GM12878 (cell line): ENCODE results near the gene SLIT1. TPM values are rescaled to one million over a fixed set of nuclear protein-coding genes. Genes with fewer than 3 reads are reported as not detected.

ENCODE experiments used
- ATAC-seq: fragments of 200-7000 bp; cut with Tn5 transposase; 3 replicates; pipeline ENCODE4 v1.9.1; 2020; ENCODE audit warnings: mild to moderate bottlenecking, moderate library complexity
- BruUV-seq: library from RNA; stranded (reverse); fragments of 400-500 nt; replicated peaks from 2 replicates; lab custom pipeline; 2021; lab: Mats Ljungman, UMichigan
- CTCF ChIA-PET: fragments of 300-600 bp; sonication (Branson Sonifier 250); formaldehyde crosslinking; extraction: SDS; loops from one replicate; lab custom pipeline; 2021; ENCODE audit warnings: inconsistent platforms; lab: Yijun Ruan, JAX
- POLR2A ChIA-PET: fragments of 350-600 bp; formaldehyde crosslinking; extraction: SDS; loops from one replicate; lab custom pipeline; 2021; ENCODE audit warnings: inconsistent platforms; lab: Charles Lee
- RAD21 ChIA-PET: fragments of 300-600 bp; sonication (Branson Sonifier 250); formaldehyde crosslinking; loops from one replicate; lab custom pipeline; 2023; ENCODE audit warnings: antibody characterized with exemption; ENCODE audit not compliant: unreplicated experiment; lab: Charles Lee
- SMC1A ChIA-PET: fragments of 300-600 bp; sonication (Branson Sonifier 250); formaldehyde crosslinking; loops from one replicate; lab custom pipeline; 2023; ENCODE audit not compliant: unreplicated experiment, uncharacterized antibody; lab: Charles Lee
- DNase-seq: peaks from one replicate; pipeline ENCODE4 v3.0.0-alpha.2; 2011; ENCODE audit warnings: low read depth, low spot score
- FAIRE-seq: peaks from 3 replicates; lab custom pipeline; 2011; peaks lifted over from hg19 to GRCh38; lab: Jason Lieb, UNC
- H2AFZ ChIP-seq: 2 replicates; pipeline ENCODE4 v1.6.0; 2011; ENCODE audit warnings: low read depth, low read length, control low read depth; ENCODE audit not compliant: control insufficient read depth
- H3K27ac ChIP-seq: 2 replicates; pipeline ENCODE4 v1.5.1; 2011; ENCODE audit warnings: control low read depth; ENCODE audit not compliant: control insufficient read depth, insufficient read depth
- H3K27me3 ChIP-seq, 2 experiments: replicated peaks in 1 of 2; 2 replicates each; pipeline versions ENCODE4 v1.6.0 to v1.6.1; 2011; ENCODE audit warnings: low read length in 1 of 2; ENCODE audit not compliant: control insufficient read depth in 2 of 2, insufficient read depth in 2 of 2
- H3K36me3 ChIP-seq, 2 experiments: 2 replicates each; pipeline ENCODE4 v1.5.1; 2011; ENCODE audit warnings: low read length in 1 of 2; ENCODE audit not compliant: control insufficient read depth in 2 of 2, insufficient read depth in 2 of 2
- H3K4me1 ChIP-seq: 2 replicates; pipeline ENCODE4 v1.6.1; 2011; ENCODE audit warnings: mild to moderate bottlenecking, low read length, moderate library complexity, mixed read lengths; ENCODE audit not compliant: control insufficient read depth, insufficient read depth
- H3K4me2 ChIP-seq: 2 replicates; pipeline ENCODE4 v1.6.0; 2011; ENCODE audit warnings: control low read depth; ENCODE audit not compliant: control insufficient read depth, insufficient read depth
- H3K4me3 ChIP-seq: fragments of 200-600 bp; sonication (generic); 2 replicates; pipeline ENCODE4 v1.5.1; 2016
- H3K79me2 ChIP-seq: 2 replicates; pipeline ENCODE4 v1.6.0; 2011; ENCODE audit warnings: low read length; ENCODE audit not compliant: control insufficient read depth, insufficient read depth
- H3K9ac ChIP-seq: 2 replicates; pipeline ENCODE4 v1.8.0; 2011; ENCODE audit warnings: low read length, control low read depth, mixed read lengths; ENCODE audit not compliant: control insufficient read depth, insufficient read depth
- H3K9me3 ChIP-seq: replicated peaks from 3 replicates; pipeline ENCODE4 v1.5.1; 2011; ENCODE audit warnings: mild to moderate bottlenecking, low read length; ENCODE audit not compliant: control insufficient read depth, insufficient read depth
- H4K20me1 ChIP-seq: 2 replicates; pipeline ENCODE4 v1.6.0; 2011; ENCODE audit not compliant: control insufficient read depth, insufficient read depth
- USF2 ChIP-seq: IDR thresholded peaks from 2 replicates; pipeline ENCODE4 v1.6.1; 2011; ENCODE audit warnings: low read depth, low read length, improper control_type of control experiment, borderline replicate concordance
- ZNF24 ChIP-seq: fragments of 450-650 bp; IDR thresholded peaks from 2 replicates; pipeline ENCODE4 v1.6.1; 2017; ENCODE audit warnings: antibody characterized with exemption, mild to moderate bottlenecking
- WGBS: methylation state at CpG from one replicate; pipeline ENCODE4 v1.1.6; 2016; ENCODE audit warnings: low lambda C conversion rate; ENCODE audit not compliant: insufficient replicate concordance, insufficient coverage; ENCODE audit errors: missing lambda C conversion rate; 5-methylcytosine and 5-hydroxymethylcytosine counted together
- in situ Hi-C: fragments of 300-500 bp; cut with MboI; formaldehyde crosslinking; loops from 9 replicates; pipeline ENCODE4 v1.14.3; 2018; ENCODE audit warnings: mixed read lengths
- intact Hi-C: fragments of 100-400 bp; cut with micrococcal nuclease; formaldehyde crosslinking; loops from one replicate; pipeline ENCODE4 v1.14.2; 2022; ENCODE audit not compliant: unreplicated experiment
- polyA plus RNA-seq, 11 experiments: library from polyadenylated mRNA; depleted of rRNA in 4 of 11; unstranded in 6 of 11; stranded (reverse) in 5 of 11; fragments of >200 nt; fragmentation: Nextera tagmentation in 4 of 11; fragmentation: Illumina TruSeq in 1 of 11; extraction: Ambion mirVana in 4 of 11; extraction: Trizol in 1 of 11; gene quantifications; 1 replicate in 1 of 11; 2 replicates in 10 of 11; pipeline versions ENCODE4 v1.2.1 to v1.2.3, GENCODE V29; 2011 to 2016; ENCODE audit warnings: inconsistent platforms in 2 of 11, missing spikeins in 2 of 11, low read depth in 1 of 11
- total RNA-seq, 4 experiments: library from RNA; depleted of rRNA in 3 of 4; stranded (reverse); fragments of >200 nt in 3 of 4; fragmentation: Illumina TruSeq in 1 of 4; extraction: Trizol in 1 of 4; gene quantifications; 2 replicates each; pipeline versions ENCODE4 v1.2.1 to v1.2.3, GENCODE V29; 2013 to 2021

SLIT1 gene
- total and polyA plus RNA-seq, 10 of the 15 experiments (the other 5 are each of a cell fraction or from before 2014, with no cell fraction given): 0.04 to 0.19 (median 0.06) TPM; not detected in 4

GRCh38 chr10:97018251-97019212 is 167.2 kb downstream of the SLIT1 start:
- H3K9ac ChIP-seq: no peak overlapping the region
- no peaks in the 10 kb centered on the region for H3K36me3 ChIP-seq
- no peak overlapping the region for H3K4me3 ChIP-seq
- intact Hi-C loops: no loop called here
- RAD21 ChIA-PET: interaction anchor here (1.5 kb wide), 1 partner anchor 258 kb away, joined by 3 read pairs; no protein-coding TSS in a partner anchor
- ATAC-seq: no peak
- DNase-seq: no peak
- POLR2A ChIA-PET: no interaction called here
- TF ChIP-seq USF2: no peak
- TF ChIP-seq ZNF24: peak; percentile 97
- TF ChIP-seq, all 136 proteins: peak for 1
- CTCF ChIA-PET: interaction anchor here (0.7 to 10.3 kb wide), 2 partner anchors 18 to 38 kb away, joined by 3 to 155 read pairs; no protein-coding TSS in a partner anchor
- Histone ChIP-seq H2AFZ (no peak overlapping the region), H3K27ac (no peak overlapping the region), H3K4me1 (peaks cover 31% of the 10 kb centered on the region), H4K20me1 (no peaks in the 10 kb centered on the region), H3K9me3 (no peaks in the 10 kb centered on the region), H3K27me3 (no peaks in the 10 kb centered on the region), H3K79me2 (no peaks in the 10 kb centered on the region), H3K4me2 (no peak overlapping the region)
- BruUV-seq: no TSS peak
- SMC1A ChIA-PET: interaction anchor here (1.3 to 3.4 kb wide), 2 partner anchors 25 to 41 kb away, joined by 5 to 10 read pairs; no protein-coding TSS in a partner anchor
- in situ Hi-C loops: no loop called here
- WGBS: 66% methylated on average over 18 of the region's 18 CpGs
- no peak for FAIRE-seq
